Measurements from ENCODE around the gene NDRG4. TPM values are rescaled to one million over a fixed set of nuclear protein-coding genes. Genes with fewer than 3 reads are reported as not detected.
"Not testable (repeated sequence)": the region's sequence is repeated elsewhere in the genome, so short reads cannot be mapped to it uniquely, and the experiment has no call there.

NDRG4 gene
- total and polyA plus RNA-seq, 2 donors (not counting 1 experiment from before 2014, with no cell fraction given): 4.0 to 5.1 TPM

DNA sequence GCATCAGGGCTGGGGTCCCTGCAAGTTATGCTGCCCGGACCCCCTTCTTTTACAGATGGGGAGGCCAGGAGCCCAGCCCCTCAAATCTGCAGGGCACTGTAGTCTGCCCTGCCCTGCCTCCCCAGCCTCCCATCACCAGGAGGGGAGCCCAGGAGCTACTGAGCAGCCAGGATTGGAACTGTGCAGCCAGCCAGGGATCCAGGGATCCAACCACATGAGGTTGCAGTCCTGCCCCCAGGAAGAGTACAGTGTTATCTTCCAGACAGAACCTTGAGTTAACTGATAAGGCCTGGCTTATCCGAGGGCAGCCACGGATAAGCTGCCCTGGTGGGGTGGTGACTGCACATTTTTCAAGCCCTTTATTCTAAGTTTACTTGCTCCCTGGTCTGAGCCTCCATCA lies 11.4 kb upstream of the NDRG4 start:
- no peak overlapping the region for H3K4me3 ChIP-seq (replicated peaks in 1 of 4; ENCODE audit: control extremely low read depth in 1 of 4, insufficient read depth in 1 of 4, low read depth in 3 of 4, low read length in 4 of 4)
- H3K79me2 ChIP-seq (ENCODE audit: control insufficient read depth, insufficient read depth, low read length): no peaks in the 10 kb centered on the region
- H3K4me2 ChIP-seq (ENCODE audit: extremely low read depth, insufficient read depth, low read length): no peak overlapping the region
- H3K4me1 ChIP-seq (ENCODE audit: control insufficient read depth, extremely low read depth, insufficient read depth, low read length): no peaks in the 10 kb centered on the region
- no peaks in the 10 kb centered on the region for H3K9me3 ChIP-seq (ENCODE audit: control insufficient read depth, insufficient read depth, low read depth, low read length)
- TF ChIP-seq, protein P1, sequence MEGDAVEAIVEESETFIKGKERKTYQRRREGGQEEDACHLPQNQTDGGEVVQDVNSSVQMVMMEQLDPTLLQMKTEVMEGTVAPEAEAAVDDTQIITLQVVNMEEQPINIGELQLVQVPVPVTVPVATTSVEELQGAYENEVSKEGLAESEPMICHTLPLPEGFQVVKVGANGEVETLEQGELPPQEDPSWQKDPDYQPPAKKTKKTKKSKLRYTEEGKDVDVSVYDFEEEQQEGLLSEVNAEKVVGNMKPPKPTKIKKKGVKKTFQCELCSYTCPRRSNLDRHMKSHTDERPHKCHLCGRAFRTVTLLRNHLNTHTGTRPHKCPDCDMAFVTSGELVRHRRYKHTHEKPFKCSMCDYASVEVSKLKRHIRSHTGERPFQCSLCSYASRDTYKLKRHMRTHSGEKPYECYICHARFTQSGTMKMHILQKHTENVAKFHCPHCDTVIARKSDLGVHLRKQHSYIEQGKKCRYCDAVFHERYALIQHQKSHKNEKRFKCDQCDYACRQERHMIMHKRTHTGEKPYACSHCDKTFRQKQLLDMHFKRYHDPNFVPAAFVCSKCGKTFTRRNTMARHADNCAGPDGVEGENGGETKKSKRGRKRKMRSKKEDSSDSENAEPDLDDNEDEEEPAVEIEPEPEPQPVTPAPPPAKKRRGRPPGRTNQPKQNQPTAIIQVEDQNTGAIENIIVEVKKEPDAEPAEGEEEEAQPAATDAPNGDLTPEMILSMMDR (conservative IDR thresholded peaks at IDR 0.05 in 1 of 2, IDR thresholded peaks at IDR 0.05 in 1 of 2; ENCODE audit: low read depth in 1 of 2, low read length in 2 of 2): no peak
- TF ChIP-seq EZH2 (IDR thresholded peaks at IDR 0.05; ENCODE audit: low read length, missing control alignments): no peak
- DNase-seq (ENCODE audit: low read depth in 2 of 2): no peak
- H4K20me1 ChIP-seq (ENCODE audit: control insufficient read depth, extremely low read depth, insufficient read depth, low read length): no peaks in the 10 kb centered on the region
- H3K27ac ChIP-seq (ENCODE audit: insufficient read depth, low read length): no peak overlapping the region
- no peak overlapping the region for H3K9ac ChIP-seq (ENCODE audit: insufficient read depth, low read length)
- no peaks in the 10 kb centered on the region for H3K36me3 ChIP-seq (ENCODE audit: control insufficient read depth, insufficient read depth, low read length)
- H2AFZ ChIP-seq (ENCODE audit: low read length): no peak overlapping the region
- H3K27me3 ChIP-seq (ENCODE audit: control insufficient read depth, insufficient read depth, low read length): peaks cover 2% of the 10 kb centered on the region

DNA sequence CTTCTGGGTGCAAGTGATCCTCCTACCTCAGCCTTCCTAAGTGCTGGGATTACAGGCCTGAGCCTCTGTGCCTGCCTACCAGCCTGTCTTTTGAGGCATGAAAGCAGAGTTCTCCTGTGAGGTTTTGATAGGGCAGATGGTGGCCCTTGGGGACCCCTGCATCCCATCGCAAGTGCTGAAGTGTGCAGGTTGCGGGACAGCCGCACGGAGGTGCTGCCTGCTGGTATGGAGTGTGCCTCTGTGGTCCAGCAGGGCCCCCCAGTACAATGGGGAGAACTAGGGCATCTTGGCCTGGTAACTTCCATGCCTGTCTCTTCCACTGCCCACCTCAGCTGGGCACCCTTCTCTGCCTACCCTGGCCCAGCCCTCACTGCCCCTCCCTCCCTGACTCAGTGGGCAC lies 9.9 kb upstream of the NDRG4 start:
- TF ChIP-seq, protein P1 (conservative IDR thresholded peaks at IDR 0.05 in 1 of 2, IDR thresholded peaks at IDR 0.05 in 1 of 2; ENCODE audit: low read depth in 1 of 2, low read length in 2 of 2): no peak
- no peak for TF ChIP-seq EZH2 (IDR thresholded peaks at IDR 0.05; ENCODE audit: low read length, missing control alignments)
- Histone ChIP-seq H3K79me2 (ENCODE audit: control insufficient read depth, insufficient read depth, low read length) (no peaks in the 10 kb centered on the region), H3K4me3 (replicated peaks in 1 of 4; ENCODE audit: control extremely low read depth in 1 of 4, insufficient read depth in 1 of 4, low read depth in 3 of 4, low read length in 4 of 4) (no peak overlapping the region), H3K4me2 (ENCODE audit: extremely low read depth, insufficient read depth, low read length) (no peak overlapping the region), H3K27me3 (ENCODE audit: control insufficient read depth, insufficient read depth, low read length) (peaks cover 2% of the 10 kb centered on the region), H2AFZ (ENCODE audit: low read length) (no peak overlapping the region), H3K27ac (ENCODE audit: insufficient read depth, low read length) (no peak overlapping the region), H3K9me3 (ENCODE audit: control insufficient read depth, insufficient read depth, low read depth, low read length) (no peaks in the 10 kb centered on the region), H3K9ac (ENCODE audit: insufficient read depth, low read length) (no peak overlapping the region), H4K20me1 (ENCODE audit: control insufficient read depth, extremely low read depth, insufficient read depth, low read length) (no peaks in the 10 kb centered on the region), H3K4me1 (ENCODE audit: control insufficient read depth, extremely low read depth, insufficient read depth, low read length) (peaks cover 2% of the 10 kb centered on the region), H3K36me3 (ENCODE audit: control insufficient read depth, insufficient read depth, low read length) (no peaks in the 10 kb centered on the region)
- no peak for DNase-seq (ENCODE audit: low read depth in 2 of 2)

DNA sequence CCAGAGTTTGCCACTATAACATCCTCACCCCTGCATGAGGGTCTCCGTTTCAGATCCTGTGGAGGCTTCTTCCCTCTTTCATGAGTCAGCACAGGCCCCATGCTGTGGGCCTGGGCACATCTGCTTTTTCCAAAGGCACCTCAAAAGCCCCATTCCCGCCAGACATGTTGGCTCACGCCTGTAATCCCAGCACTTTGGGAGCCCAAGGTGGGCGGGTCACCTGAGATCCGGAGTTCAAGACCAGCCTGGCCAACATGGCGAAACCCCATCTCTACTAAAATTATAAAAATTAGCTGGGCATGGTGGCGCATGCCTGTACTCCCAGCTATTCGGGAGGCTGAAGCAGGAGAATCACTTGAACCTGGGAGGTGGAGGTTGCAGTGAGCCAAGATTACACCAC lies 9.4 kb upstream of the NDRG4 start:
- H3K4me3 ChIP-seq (replicated peaks in 1 of 4; ENCODE audit: control extremely low read depth in 1 of 4, insufficient read depth in 1 of 4, low read depth in 3 of 4, low read length in 4 of 4); H3K27ac ChIP-seq (ENCODE audit: insufficient read depth, low read length); H3K4me1 ChIP-seq (ENCODE audit: control insufficient read depth, extremely low read depth, insufficient read depth, low read length); H3K4me2 ChIP-seq (ENCODE audit: extremely low read depth, insufficient read depth, low read length); H3K79me2 ChIP-seq (ENCODE audit: control insufficient read depth, insufficient read depth, low read length); H3K27me3 ChIP-seq (ENCODE audit: control insufficient read depth, insufficient read depth, low read length); H2AFZ ChIP-seq (ENCODE audit: low read length); H4K20me1 ChIP-seq (ENCODE audit: control insufficient read depth, extremely low read depth, insufficient read depth, low read length); H3K9me3 ChIP-seq (ENCODE audit: control insufficient read depth, insufficient read depth, low read depth, low read length); DNase-seq (ENCODE audit: low read depth in 2 of 2); H3K36me3 ChIP-seq (ENCODE audit: control insufficient read depth, insufficient read depth, low read length); H3K9ac ChIP-seq (ENCODE audit: insufficient read depth, low read length): not testable (repeated sequence)
